Inflammatory macrophage treated with lipopolysaccharide for 4 hours (primary cell): ENCODE results near the gene RNPEP.

Source experiments
- DNase-seq: peaks from one replicate; pipeline ENCODE4 v3.0.0-alpha.2; 2020

The RNPEP gene

GRCh38 chr1:201964261-201964660, 18.2 kb upstream of the RNPEP start:
- DNase-seq = no peak

- no peak for DNase-seq
These were observed 16.3 kb upstream of the RNPEP start for GRCh38 chr1:201966171-201966570.

GRCh38 chr1:201968202-201968925, 14.1 kb upstream of the RNPEP start:
- DNase-seq = no peak

- no peak for DNase-seq
These were observed 11.9 kb upstream of the RNPEP start for GRCh38 chr1:201970334-201971159.

- DNase-seq = peak; percentile 79
These were observed 296 bp upstream of the RNPEP start for GRCh38 chr1:201982082-201982622.

- DNase-seq = no peak
These were observed 945 bp downstream of the RNPEP start for GRCh38 chr1:201983380-201983805.

- no peak for DNase-seq
These were observed 2.0 kb downstream of the RNPEP start for GRCh38 chr1:201984446-201984845.

- no peak for DNase-seq
These were observed 2.9 kb downstream of the RNPEP start for GRCh38 chr1:201985355-201985754.

- no peak for DNase-seq
These were observed 6.2 kb downstream of the RNPEP start for GRCh38 chr1:201988601-201989000.

GRCh38 chr1:201989354-201990128, 7.1 kb downstream of the RNPEP start:
- no peak for DNase-seq

GRCh38 chr1:201990427-201990826, 8.0 kb downstream of the RNPEP start:
- DNase-seq = no peak

- peak; percentile 45 for DNase-seq
These were observed 17.3 kb downstream of the RNPEP start for GRCh38 chr1:201999625-202000238.

GRCh38 chr1:202002507-202002906, 20.1 kb downstream of the RNPEP start:
- DNase-seq = no peak

- DNase-seq = no peak
These were observed 22.3 kb downstream of the RNPEP start for GRCh38 chr1:202004711-202005110.

- DNase-seq = no peak
These were observed 23.5 kb downstream of the RNPEP start for GRCh38 chr1:202005958-202006357.

GRCh38 chr1:202007304-202007703, 24.9 kb downstream of the RNPEP start:
- no peak for DNase-seq

GRCh38 chr1:202007805-202008489, 25.5 kb downstream of the RNPEP start:
- no peak for DNase-seq

- peak; percentile 59 for DNase-seq
These were observed 27.1 kb downstream of the RNPEP start for GRCh38 chr1:202009326-202010179.

GRCh38 chr1:202010180-202011015, 27.9 kb downstream of the RNPEP start, which contains the start of gene ELF3:
ELF3 (plus strand) TSS chr1:202010587; CDS start chr1:202011137, 550 bp downstream.
- no peak for DNase-seq

- no peak for DNase-seq
These were observed 29.5 kb downstream of the RNPEP start for GRCh38 chr1:202011994-202012393.
